K562 (cell line): ENCODE data around the gene PHACTR3. TPM values are rescaled to one million over a fixed set of nuclear protein-coding genes. Genes with fewer than 3 reads are reported as not detected.

Experiments used
- ATAC-seq: fragments of 200-7000 bp; cut with Tn5 transposase; 3 replicates; pipeline ENCODE4 v1.9.1; 2020; ENCODE audit warnings: moderate library complexity
- BruUV-seq: library from RNA; stranded (reverse); fragments of 400-500 nt; replicated peaks from 2 replicates; lab custom pipeline; 2021; lab: Mats Ljungman, UMichigan
- CTCF ChIA-PET: fragments of 300-600 bp; formaldehyde crosslinking; extraction: SDS; loops from one replicate; lab custom pipeline; 2021; ENCODE audit warnings: low intra/inter-chr PET ratio; lab: Yijun Ruan, JAX
- POLR2A ChIA-PET: fragments of 300-600, 350-650 bp; sonication (Branson Sonifier 250); formaldehyde crosslinking; extraction: SDS; loops from one replicate; lab custom pipeline; 2021; ENCODE audit warnings: antibody characterized with exemption, inconsistent platforms; lab: Yijun Ruan, JAX
- DNase-seq, 4 experiments: peaks; one replicate each; pipeline versions ENCODE4 v3.0.0 to v3.0.0-alpha.2; 2011 to 2018; ENCODE audit warnings: low spot score in 3 of 4, mixed read lengths in 3 of 4; ENCODE audit errors: extremely low read depth in 1 of 4
- FAIRE-seq: peaks from 2 replicates; lab custom pipeline; 2011; peaks lifted over from hg19 to GRCh38; lab: Jason Lieb, UNC
- H2AFZ ChIP-seq: 2 replicates; pipeline ENCODE4 v1.6.0; 2011; ENCODE audit warnings: low read depth, low read length, control low read depth, inconsistent platforms
- H3K27ac ChIP-seq: fragments of 200-600 bp; 3 replicates; pipeline ENCODE4 v1.8.0; 2011; ENCODE audit warnings: low read depth, mild to moderate bottlenecking, control low read depth, inconsistent platforms, low read length, moderate library complexity, mixed read lengths; ENCODE audit errors: extremely low read depth
- H3K27me3 ChIP-seq, 2 experiments: fragments of 300-600 bp in 1 of 2; 2 replicates in 1 of 2; 3 replicates in 1 of 2; pipeline versions ENCODE4 v1.6.0 to v1.8.0; 2011; ENCODE audit warnings: inconsistent platforms in 2 of 2, low read length in 2 of 2, mild to moderate bottlenecking in 1 of 2, mixed read lengths in 1 of 2, moderate library complexity in 1 of 2; ENCODE audit not compliant: control insufficient read depth in 2 of 2, insufficient read depth in 2 of 2
- H3K36me3 ChIP-seq: fragments of 300-600 bp; 3 replicates; pipeline ENCODE4 v1.8.0; 2011; ENCODE audit warnings: mild to moderate bottlenecking, low read length, inconsistent platforms; ENCODE audit not compliant: control insufficient read depth, insufficient read depth
- H3K4me1 ChIP-seq, 2 experiments: fragments of 200-600 bp in 1 of 2; replicated peaks in 1 of 2; 2 replicates in 1 of 2; 3 replicates in 1 of 2; pipeline versions ENCODE4 v1.5.1 to v1.8.0; 2011; ENCODE audit warnings: inconsistent platforms in 2 of 2, low read length in 2 of 2, mild to moderate bottlenecking in 1 of 2, mixed read lengths in 1 of 2, moderate library complexity in 1 of 2; ENCODE audit not compliant: control insufficient read depth in 2 of 2, insufficient read depth in 2 of 2
- H3K4me2 ChIP-seq: 2 replicates; pipeline ENCODE4 v1.6.1; 2011; ENCODE audit warnings: low read length, control low read depth, inconsistent platforms, mixed read lengths; ENCODE audit not compliant: insufficient read depth
- H3K4me3 ChIP-seq: fragments of 200-600 bp; sonication (generic), shearing (Covaris generic); 2 replicates; pipeline ENCODE4 v1.5.1; 2016; ENCODE audit warnings: control low read depth, inconsistent platforms
- H3K79me2 ChIP-seq: fragments of 200-600 bp; 3 replicates; pipeline ENCODE4 v1.8.0; 2011; ENCODE audit warnings: low read length, inconsistent platforms; ENCODE audit not compliant: control insufficient read depth, insufficient read depth
- H3K9ac ChIP-seq, 2 experiments: 2 replicates each; pipeline versions ENCODE4 v1.6.0 to v1.6.1; 2011; ENCODE audit warnings: low read depth in 2 of 2, low read length in 2 of 2, control low read depth in 1 of 2, inconsistent platforms in 1 of 2, mild to moderate bottlenecking in 1 of 2, mixed read lengths in 1 of 2; ENCODE audit not compliant: insufficient read depth in 1 of 2
- H3K9me1 ChIP-seq: one replicate; pipeline ENCODE4 v1.6.0; 2011; ENCODE audit warnings: inconsistent platforms, mild to moderate bottlenecking, low read length, moderate library complexity; ENCODE audit not compliant: control insufficient read depth, insufficient read depth
- H3K9me3 ChIP-seq: replicated peaks from 2 replicates; pipeline ENCODE4 v1.5.1; 2011; ENCODE audit warnings: low read depth, low read length, inconsistent platforms; ENCODE audit not compliant: control insufficient read depth, insufficient read depth
- H4K20me1 ChIP-seq: replicated peaks from 2 replicates; pipeline ENCODE4 v1.6.1; 2011; ENCODE audit warnings: low read length, inconsistent platforms, mixed read lengths; ENCODE audit not compliant: control insufficient read depth, insufficient read depth
- HMG20A ChIP-seq: fragments of 450-650 bp; formaldehyde crosslinking; conservative IDR thresholded peaks from 2 replicates; pipeline ENCODE4 v1.4.0; 2020; ENCODE audit warnings: mild to moderate bottlenecking, mixed read lengths
- KAT2B ChIP-seq: IDR thresholded peaks from one replicate; pipeline ENCODE4 v1.6.1; 2012; ENCODE audit warnings: low read depth, mild to moderate bottlenecking, control low read depth, inconsistent platforms, low read length, moderate library complexity
- NR4A1 ChIP-seq, 2 experiments: fragments of 250-450 bp in 1 of 2; fragments of 450-650 bp in 1 of 2; sonication (Bioruptor Pico) in 1 of 2; IDR thresholded peaks; 2 replicates each; pipeline versions ENCODE4 v1.4.0 to v1.6.1; 2016 to 2020; ENCODE audit warnings: mild to moderate bottlenecking in 2 of 2, missing compliant biosample characterization in 1 of 2, missing genetic modification characterization in 1 of 2, moderate library complexity in 1 of 2
- NUFIP1 ChIP-seq: fragments of 450-650 bp; IDR thresholded peaks from 2 replicates; pipeline ENCODE4 v1.6.1; 2018; ENCODE audit not compliant: partially characterized antibody
- POLR2G ChIP-seq: fragments of 200-400 bp; formaldehyde crosslinking; IDR thresholded peaks from 2 replicates; pipeline ENCODE4 v1.6.1; 2017; ENCODE audit warnings: low read depth, mild to moderate bottlenecking, antibody characterized with exemption, low read length, moderate library complexity
- RBM39 ChIP-seq: fragments of 200-400 bp; formaldehyde crosslinking; optimal IDR thresholded peaks from 2 replicates; pipeline ENCODE3; 2018; ENCODE audit warnings: low read depth, low read length
- TBL1XR1 ChIP-seq, 2 experiments: IDR thresholded peaks; 2 replicates each; pipeline ENCODE4 v1.6.1; 2012; ENCODE audit warnings: improper control_type of control experiment in 2 of 2, low read length in 2 of 2, mild to moderate bottlenecking in 1 of 2
- TBP ChIP-seq: optimal IDR thresholded peaks from 2 replicates; pipeline ENCODE3; 2011; ENCODE audit warnings: low read depth, low read length, improper control_type of control experiment
- TRIM28 ChIP-seq: fragments of 450-650 bp; IDR thresholded peaks from 2 replicates; pipeline ENCODE4 v1.6.1; 2017
- ZNF589 ChIP-seq: fragments of 200-800 bp; sonication (Bioruptor generic); IDR thresholded peaks from 2 replicates; pipeline ENCODE4 v1.6.1; 2016; ENCODE audit warnings: low read depth, missing genetic modification characterization, missing compliant biosample characterization
- ZNF76 ChIP-seq: fragments of 250-450 bp; sonication (Bioruptor Pico); IDR thresholded peaks from 2 replicates; pipeline ENCODE4 v1.4.0; 2020; ENCODE audit warnings: mild to moderate bottlenecking, moderate library complexity, borderline replicate concordance
- ZNF764 ChIP-seq: fragments of 250-450 bp; sonication (Bioruptor Pico); IDR thresholded peaks from 2 replicates; pipeline ENCODE4 v1.4.0; 2020; ENCODE audit warnings: low read depth, mild to moderate bottlenecking, moderate library complexity
- ZSCAN32 ChIP-seq: fragments of 450-650 bp; formaldehyde crosslinking; IDR thresholded peaks from 2 replicates; pipeline ENCODE4 v1.4.0; 2020; ENCODE audit warnings: mild to moderate bottlenecking, moderate library complexity
- in situ Hi-C: fragments of 300-500 bp; cut with MboI; formaldehyde crosslinking; loops from 4 replicates; pipeline ENCODE4 v1.15.0; 2018; ENCODE audit warnings: inconsistent platforms, mixed read lengths
- intact Hi-C: fragments of 100-400 bp; cut with micrococcal nuclease; formaldehyde crosslinking; loops from 2 replicates; pipeline ENCODE4 v1.14.2; 2022
- polyA plus RNA-seq, 8 experiments: library from polyadenylated mRNA; depleted of rRNA in 4 of 8; stranded (reverse) in 5 of 8; unstranded in 3 of 8; fragments of >200 nt; fragmentation: Nextera tagmentation in 2 of 8; fragmentation: Illumina TruSeq in 1 of 8; extraction: Ambion mirVana in 2 of 8; extraction: Trizol in 1 of 8; gene quantifications; 2 replicates each; pipeline versions ENCODE4 v1.2.1 to v1.2.3, GENCODE V29; 2011 to 2014; ENCODE audit warnings: inconsistent platforms in 1 of 8, missing spikeins in 1 of 8
- total RNA-seq, 7 experiments: library from RNA; depleted of rRNA in 6 of 7; stranded (reverse); fragments of >200 nt in 6 of 7; fragmentation: Illumina TruSeq in 2 of 7; extraction: Trizol in 2 of 7; gene quantifications; 2 replicates each; pipeline versions ENCODE4 v1.2.1 to v1.2.3, GENCODE V29; 2011 to 2021; ENCODE audit warnings: low replicate concordance in 1 of 7

PHACTR3 gene
- total and polyA plus RNA-seq, 9 of the 15 experiments (the other 6 are each of a cell fraction or from before 2014, with no cell fraction given) = not detected

DNA sequence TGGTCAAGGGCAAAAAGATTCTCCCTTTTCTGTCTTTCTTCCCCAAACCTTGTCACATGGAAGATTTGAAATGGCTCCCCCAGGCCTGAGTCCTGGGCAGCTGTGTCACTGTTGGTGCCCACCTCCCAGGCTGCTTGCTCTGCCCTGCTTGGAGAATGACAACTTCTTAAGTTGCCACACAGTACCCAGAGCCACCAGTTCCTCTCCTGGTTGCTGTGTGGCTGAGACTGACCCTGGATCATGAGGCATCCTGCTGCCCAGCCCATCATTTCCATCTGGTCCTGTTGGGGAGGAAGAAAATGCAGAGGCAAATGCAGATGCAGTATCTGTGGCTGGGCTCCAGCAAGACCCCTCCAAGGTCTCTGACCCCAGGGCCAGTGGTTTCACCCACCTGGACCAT, 113.7 kb downstream of the PHACTR3 start:
- H2AFZ ChIP-seq = no peak overlapping the region
- peaks cover 0 to 22% of the 10 kb centered on the region in 2 experiments; a peak in 2 of 5 replicates for H3K27me3 ChIP-seq
- CTCF ChIA-PET = no interaction called here
- POLR2A ChIA-PET = no interaction called here
- no peaks in the 10 kb centered on the region for H4K20me1 ChIP-seq
- H3K9me3 ChIP-seq = no peaks in the 10 kb centered on the region
- FAIRE-seq = no peak
- no peaks in the 10 kb centered on the region for H3K4me1 ChIP-seq
- no peaks in the 10 kb centered on the region for H3K36me3 ChIP-seq
- no TSS peak for BruUV-seq
- H3K4me3 ChIP-seq = no peak overlapping the region
- no peak for DNase-seq
- TF ChIP-seq ZNF764 (no peak), NUFIP1 (no peak), ZSCAN32 (CRISPR knock-in tag) (no peak), HMG20A (CRISPR knock-in tag) (no peak), ZNF76 (CRISPR knock-in tag) (no peak), POLR2G (no peak), RBM39 (no peak), ZNF589 (CRISPR knock-in tag) (no peak), TRIM28 (no peak), KAT2B (no peak), TBP (no peak), NR4A1 (CRISPR knock-in tag; IDR thresholded peaks at IDR 0.05) (no peak), NR4A1 (tag; IDR thresholded peaks at IDR 0.05) (no peak), TBL1XR1 (IDR thresholded peaks at IDR 0.05; ENCODE audit: low read length in 2 of 2) (no peak)
- in situ Hi-C loops = no loop called here
- H3K9me1 ChIP-seq = no peaks in the 10 kb centered on the region
- ATAC-seq = no peak
- H3K79me2 ChIP-seq = no peaks in the 10 kb centered on the region
- intact Hi-C loops = no loop called here
- H3K9ac ChIP-seq = no peak overlapping the region
- H3K27ac ChIP-seq = no peak overlapping the region
- no peak overlapping the region for H3K4me2 ChIP-seq
